MM.1S (cell line): ENCODE results near the gene CCDC88C.

Experiments
- CTCF ChIP-seq: fragments of 300-600 bp; sonication (generic); IDR thresholded peaks from 2 replicates; pipeline ENCODE4 v1.5.1; 2016; ENCODE audit warnings: antibody characterized with exemption, low read length, mixed read lengths
- EZH2 ChIP-seq: fragments of 300-600 bp; sonication (generic); optimal IDR thresholded peaks from 2 replicates; pipeline ENCODE3; 2017; ENCODE audit warnings: low read depth, mild to moderate bottlenecking, antibody characterized with exemption, low read length, mixed read lengths
- EZH2phosphoT487 ChIP-seq: fragments of 300-600 bp; sonication (generic); IDR thresholded peaks from 2 replicates; pipeline ENCODE4 v1.6.1; 2018; ENCODE audit warnings: antibody characterized with exemption, low read length

- TF ChIP-seq EZH2phosphoT487 (no peak), EZH2 (no peak), CTCF (no peak)
Observed at GRCh38 chr14:91335191-91336092, 82.2 kb downstream of the CCDC88C start.
